Keratinocyte (primary cell): ENCODE results near the gene GPBP1. TPM values are rescaled to one million over a fixed set of nuclear protein-coding genes. Genes with fewer than 3 reads are reported as not detected.

Experiments used
- DNase-seq: peaks from one replicate; pipeline ENCODE4 v3.0.0-alpha.2; 2011; ENCODE audit warnings: low read depth, missing footprints, low spot score
- FAIRE-seq: peaks from 2 replicates; lab custom pipeline; 2011; peaks lifted over from hg19 to GRCh38; lab: Jason Lieb, UNC
- H2AFZ ChIP-seq: 2 replicates; pipeline ENCODE4 v1.6.0; 2012; ENCODE audit warnings: low read length, control low read depth, inconsistent platforms; ENCODE audit not compliant: control insufficient read depth
- H3K27ac ChIP-seq: 2 replicates; pipeline ENCODE4 v1.5.1; 2011; ENCODE audit warnings: low read length; ENCODE audit not compliant: control insufficient read depth, insufficient read depth
- H3K27me3 ChIP-seq: 3 replicates; pipeline ENCODE4 v1.6.0; 2011; ENCODE audit warnings: low read length; ENCODE audit not compliant: control insufficient read depth, insufficient read depth; ENCODE audit errors: extremely low read depth
- H3K36me3 ChIP-seq, 2 experiments: 2 replicates in 1 of 2; 3 replicates in 1 of 2; pipeline ENCODE4 v1.5.1; 2011; ENCODE audit warnings: low read length in 2 of 2, mild to moderate bottlenecking in 1 of 2; ENCODE audit not compliant: control insufficient read depth in 2 of 2, insufficient read depth in 2 of 2; ENCODE audit errors: extremely low read depth in 1 of 2
- H3K4me1 ChIP-seq: 3 replicates; pipeline ENCODE4 v1.5.1; 2011; ENCODE audit warnings: low read length; ENCODE audit not compliant: control insufficient read depth, insufficient read depth; ENCODE audit errors: extremely low read depth
- H3K4me2 ChIP-seq: 3 replicates; pipeline ENCODE4 v1.6.0; 2011; ENCODE audit warnings: low read depth, low read length; ENCODE audit not compliant: control insufficient read depth, insufficient read depth; ENCODE audit errors: extremely low read depth
- H3K4me3 ChIP-seq, 3 experiments: fragments of 200-600 bp in 1 of 3; sonication (generic) in 1 of 3; 2 replicates in 2 of 3; 3 replicates in 1 of 3; pipeline ENCODE4 v1.5.1; 2011 to 2016; ENCODE audit warnings: low read length in 3 of 3, mild to moderate bottlenecking in 3 of 3, control low read depth in 2 of 3, inconsistent platforms in 1 of 3, low read depth in 1 of 3, mixed read lengths in 1 of 3, mixed run types in 1 of 3, moderate library complexity in 1 of 3; ENCODE audit not compliant: control insufficient read depth in 2 of 3, insufficient read depth in 2 of 3; ENCODE audit errors: extremely low read depth in 1 of 3
- H3K79me2 ChIP-seq: 2 replicates; pipeline ENCODE4 v1.6.0; 2012; ENCODE audit warnings: low read length; ENCODE audit not compliant: control insufficient read depth, insufficient read depth
- H3K9ac ChIP-seq: 3 replicates; pipeline ENCODE4 v1.6.0; 2011; ENCODE audit warnings: low read length; ENCODE audit not compliant: control insufficient read depth, insufficient read depth; ENCODE audit errors: extremely low read depth
- H3K9me1 ChIP-seq: 3 replicates; pipeline ENCODE4 v1.6.0; 2011; ENCODE audit warnings: low read length; ENCODE audit not compliant: control insufficient read depth, insufficient read depth; ENCODE audit errors: extremely low read depth
- H3K9me3 ChIP-seq: 2 replicates; pipeline ENCODE4 v1.5.1; 2012; ENCODE audit warnings: low read depth, low read length; ENCODE audit not compliant: control insufficient read depth
- H4K20me1 ChIP-seq: 3 replicates; pipeline ENCODE4 v1.6.0; 2011; ENCODE audit warnings: low read length; ENCODE audit not compliant: control insufficient read depth, insufficient read depth; ENCODE audit errors: extremely low read depth
- EZH2 ChIP-seq: IDR thresholded peaks from one replicate; pipeline ENCODE4 v1.6.1; 2012; ENCODE audit warnings: inconsistent platforms, mild to moderate bottlenecking, low read length, moderate library complexity
- dilution Hi-C: fragments of 300-500 bp; cut with MboI; formaldehyde crosslinking; loops from one replicate; pipeline ENCODE4 v1.7.0; 2020; ENCODE audit warnings: low sequenced_read_pairs; ENCODE audit not compliant: extremely low pct_ligation_motif_present
- polyA plus RNA-seq, 5 experiments: library from polyadenylated mRNA; depleted of rRNA in 3 of 5; stranded (reverse) in 3 of 5; stranded (forward) in 1 of 5; unstranded in 1 of 5; fragments of >200 nt; gene quantifications; 1 replicate in 1 of 5; 2 replicates in 3 of 5; 3 replicates in 1 of 5; pipeline versions ENCODE4 v1.2.1 to v1.2.3, GENCODE V29; 2011 to 2012; ENCODE audit warnings: missing spikeins in 2 of 5, low read depth in 1 of 5, low replicate concordance in 1 of 5
- TF ChIP-seq, protein P1 (sequence below), 3 experiments: IDR thresholded peaks in 1 of 3; conservative IDR thresholded peaks in 1 of 3; optimal IDR thresholded peaks in 1 of 3; 2 replicates in 2 of 3; 3 replicates in 1 of 3; pipeline versions ENCODE3 to v1.5.1; 2011; ENCODE audit warnings: low read length in 3 of 3, mild to moderate bottlenecking in 3 of 3, moderate library complexity in 2 of 3, control low read depth in 1 of 3, inconsistent platforms in 1 of 3; ENCODE audit not compliant: insufficient read depth in 2 of 3; ENCODE audit errors: extremely low read depth in 1 of 3

GPBP1 gene
- polyA plus RNA-seq, 1 donor (not counting 4 experiments of a cell fraction or from before 2014, with no cell fraction given): 44.1 TPM

GRCh38 chr5:57157131-57157530 is 16.7 kb upstream of the GPBP1 start:
- Histone ChIP-seq H3K9me3 (peaks cover 4% of the 10 kb centered on the region), H3K9me1 (no peaks in the 10 kb centered on the region), H3K4me3 (no peak overlapping the region), H4K20me1 (no peaks in the 10 kb centered on the region), H2AFZ (no peak overlapping the region), H3K4me2 (no peak overlapping the region), H3K27me3 (no peaks in the 10 kb centered on the region), H3K9ac (no peak overlapping the region), H3K36me3 (no peaks in the 10 kb centered on the region), H3K27ac (no peak overlapping the region), H3K4me1 (no peaks in the 10 kb centered on the region), H3K79me2 (no peaks in the 10 kb centered on the region)
- DNase-seq: no peak
- no peak for FAIRE-seq
- no peak for TF ChIP-seq EZH2
- TF ChIP-seq, protein P1, sequence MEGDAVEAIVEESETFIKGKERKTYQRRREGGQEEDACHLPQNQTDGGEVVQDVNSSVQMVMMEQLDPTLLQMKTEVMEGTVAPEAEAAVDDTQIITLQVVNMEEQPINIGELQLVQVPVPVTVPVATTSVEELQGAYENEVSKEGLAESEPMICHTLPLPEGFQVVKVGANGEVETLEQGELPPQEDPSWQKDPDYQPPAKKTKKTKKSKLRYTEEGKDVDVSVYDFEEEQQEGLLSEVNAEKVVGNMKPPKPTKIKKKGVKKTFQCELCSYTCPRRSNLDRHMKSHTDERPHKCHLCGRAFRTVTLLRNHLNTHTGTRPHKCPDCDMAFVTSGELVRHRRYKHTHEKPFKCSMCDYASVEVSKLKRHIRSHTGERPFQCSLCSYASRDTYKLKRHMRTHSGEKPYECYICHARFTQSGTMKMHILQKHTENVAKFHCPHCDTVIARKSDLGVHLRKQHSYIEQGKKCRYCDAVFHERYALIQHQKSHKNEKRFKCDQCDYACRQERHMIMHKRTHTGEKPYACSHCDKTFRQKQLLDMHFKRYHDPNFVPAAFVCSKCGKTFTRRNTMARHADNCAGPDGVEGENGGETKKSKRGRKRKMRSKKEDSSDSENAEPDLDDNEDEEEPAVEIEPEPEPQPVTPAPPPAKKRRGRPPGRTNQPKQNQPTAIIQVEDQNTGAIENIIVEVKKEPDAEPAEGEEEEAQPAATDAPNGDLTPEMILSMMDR (optimal IDR thresholded peaks at IDR 0.05 in 1 of 3, IDR thresholded peaks at IDR 0.05 in 1 of 3, conservative IDR thresholded peaks at IDR 0.05 in 1 of 3; ENCODE audit: extremely low read depth in 1 of 3, insufficient read depth in 2 of 3, low read length in 3 of 3): no peak
- dilution Hi-C loops: no loop called here

DNA sequence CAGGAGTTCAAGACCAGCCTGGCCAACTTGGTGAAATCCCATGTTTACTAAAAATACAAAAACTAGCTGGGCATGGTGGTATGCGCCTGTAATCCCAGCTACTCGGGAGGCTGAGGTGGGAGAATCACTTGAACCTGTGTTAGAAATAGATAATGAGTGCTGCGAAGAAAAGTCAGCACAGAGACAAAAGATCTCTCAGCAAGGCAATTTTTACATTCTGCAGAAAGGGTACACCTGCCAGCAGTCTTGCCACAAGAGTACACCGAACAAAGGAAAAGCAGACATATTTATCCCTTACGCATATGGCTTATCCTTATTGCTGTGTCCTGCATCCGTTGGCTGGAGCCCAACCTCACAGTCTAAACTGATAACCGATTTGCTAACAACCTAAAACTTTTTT is 16.2 kb upstream of the GPBP1 start:
- H3K4me2 ChIP-seq: no peak overlapping the region
- DNase-seq (no peak), FAIRE-seq (no peak)
- peaks cover 4% of the 10 kb centered on the region for H3K9me3 ChIP-seq
- dilution Hi-C loops: no loop called here
- no peak for TF ChIP-seq EZH2
- TF ChIP-seq, protein P1 (optimal IDR thresholded peaks at IDR 0.05 in 1 of 3, IDR thresholded peaks at IDR 0.05 in 1 of 3, conservative IDR thresholded peaks at IDR 0.05 in 1 of 3; ENCODE audit: extremely low read depth in 1 of 3, insufficient read depth in 2 of 3, low read length in 3 of 3): no peak
- no peaks in the 10 kb centered on the region for H3K27me3 ChIP-seq
- H3K79me2 ChIP-seq: no peaks in the 10 kb centered on the region
- no peak overlapping the region for H2AFZ ChIP-seq
- no peak overlapping the region for H3K4me3 ChIP-seq
- H3K9me1 ChIP-seq: no peaks in the 10 kb centered on the region
- H4K20me1 ChIP-seq: no peaks in the 10 kb centered on the region
- no peak overlapping the region for H3K27ac ChIP-seq
- H3K4me1 ChIP-seq: no peaks in the 10 kb centered on the region
- H3K36me3 ChIP-seq: no peaks in the 10 kb centered on the region
- H3K9ac ChIP-seq: no peak overlapping the region
